Spleen (tissue), 11 donors: ENCODE measurements around the gene EIF3I. TPM values are rescaled to one million over a fixed set of nuclear protein-coding genes. Genes with fewer than 3 reads are reported as not detected.

Experiments
- DNase-seq: peaks from one replicate; pipeline ENCODE4 v3.0.0-alpha.2; 2020
- H3K27ac ChIP-seq, 8 donors: fragments of 200-600 bp; sonication (generic) in 7 of 8; 1 replicate in 4 of 8; 2 replicates in 4 of 8; pipeline versions ENCODE4 v1.5.0 to v1.8.0; 2016 to 2021; ENCODE audit warnings: inconsistent platforms in 4 of 8, mild to moderate bottlenecking in 4 of 8, moderate library complexity in 1 of 8
- H3K27me3 ChIP-seq, 7 donors: fragments of 200-600 bp; sonication (generic) in 6 of 7; replicated peaks in 1 of 7; 1 replicate in 4 of 7; 2 replicates in 3 of 7; pipeline versions ENCODE4 v1.5.0 to v1.8.0; 2016 to 2021; ENCODE audit warnings: inconsistent platforms in 3 of 7, mild to moderate bottlenecking in 1 of 7
- H3K36me3 ChIP-seq, 6 donors: fragments of 200-600 bp; sonication (generic) in 5 of 6; 1 replicate in 4 of 6; 2 replicates in 2 of 6; pipeline versions ENCODE4 v1.5.0 to v1.8.0; 2016 to 2021; ENCODE audit warnings: inconsistent platforms in 2 of 6
- H3K4me1 ChIP-seq, 6 donors: fragments of 200-600 bp; sonication (generic) in 5 of 6; 1 replicate in 3 of 6; 2 replicates in 3 of 6; pipeline versions ENCODE4 v1.5.0 to v1.8.0; 2016 to 2021; ENCODE audit warnings: inconsistent platforms in 3 of 6
- H3K4me3 ChIP-seq, 8 donors: fragments of 200-600 bp; sonication (generic) in 7 of 8; 1 replicate in 4 of 8; 2 replicates in 4 of 8; pipeline versions ENCODE4 v1.5.0 to v1.8.0; 2016 to 2021; ENCODE audit warnings: inconsistent platforms in 4 of 8, mild to moderate bottlenecking in 4 of 8, moderate library complexity in 2 of 8
- H3K9me3 ChIP-seq, 8 donors: fragments of 200-600 bp; sonication (generic) in 7 of 8; 1 replicate in 4 of 8; 2 replicates in 4 of 8; pipeline versions ENCODE4 v1.5.0 to v1.8.0; 2016 to 2021; ENCODE audit warnings: inconsistent platforms in 4 of 8
- POLR2A ChIP-seq, 3 donors: fragments of 450-650 bp; IDR thresholded peaks; one replicate each; pipeline ENCODE4 v1.5.1; 2017; ENCODE audit warnings: antibody characterized with exemption in 3 of 3, mild to moderate bottlenecking in 1 of 3
- POLR2AphosphoS5 ChIP-seq, 3 donors: sonication (generic); formaldehyde crosslinking; IDR thresholded peaks; one replicate each; pipeline ENCODE4 v1.5.1; 2017; ENCODE audit warnings: antibody characterized with exemption in 3 of 3
- WGBS, 5 donors: extraction: QIAGEN DNeasy Blood & Tissue Kit in 3 of 5; methylation state at CpG; one replicate each; pipeline versions ENCODE4 v1.1.5 to v1.1.7; 2013 to 2018; 5-methylcytosine and 5-hydroxymethylcytosine counted together
- intact Hi-C: fragments of 100-400 bp; cut with DNase I; formaldehyde crosslinking; loops from one replicate; pipeline ENCODE4 v1.15.0; 2023; ENCODE audit warnings: low total_unique reads
- polyA plus RNA-seq, 3 donors: library from polyadenylated mRNA; stranded (reverse); fragments of 200-250 nt; gene quantifications; one replicate each; pipeline ENCODE4 v1.2.1, GENCODE V29; 2013
- total RNA-seq, 7 donors: library from RNA; depleted of rRNA in 3 of 7; stranded (reverse); fragments of >200 nt in 3 of 7; fragmentation: NEBNext Ultra II Directional in 4 of 7; extraction: Animal tissue kit (Norgen Biotek cat#: 25700) in 4 of 7; gene quantifications; one replicate each; pipeline versions ENCODE4 v1.1.0 to v1.2.1, GENCODE V29; 2016 to 2021
- TF ChIP-seq, protein P1 (sequence below), 11 experiments: fragments of 200-600 bp in 7 of 11; fragments of 450-650 bp in 4 of 11; sonication (generic) in 4 of 11; IDR thresholded peaks in 8 of 11; conservative IDR thresholded peaks in 3 of 11; 1 replicate in 7 of 11; 2 replicates in 4 of 11; pipeline versions ENCODE4 v1.4.0 to v1.8.0; 2016 to 2021; ENCODE audit warnings: antibody characterized with exemption in 11 of 11, inconsistent platforms in 4 of 11, mild to moderate bottlenecking in 1 of 11
- donor health status: healthy with polysubstance abuse.
- donor health status: DM: no; HTN: no; CAD: no; lungs with moderate emphysema.
- donor health status: DM: no; HTN: no; CAD: no.
- donor health status: Bipolar disorder and iron deficiency.
- donor health status: healthy.
- donor health status: DM: no; HTN: no; CAD: no.
- donor health status: DM: yes; HTN: yes; CAD: no.

Gene EIF3I
- total and polyA plus RNA-seq, 10 donors: 94.5 to 182 (median 114) TPM

DNA sequence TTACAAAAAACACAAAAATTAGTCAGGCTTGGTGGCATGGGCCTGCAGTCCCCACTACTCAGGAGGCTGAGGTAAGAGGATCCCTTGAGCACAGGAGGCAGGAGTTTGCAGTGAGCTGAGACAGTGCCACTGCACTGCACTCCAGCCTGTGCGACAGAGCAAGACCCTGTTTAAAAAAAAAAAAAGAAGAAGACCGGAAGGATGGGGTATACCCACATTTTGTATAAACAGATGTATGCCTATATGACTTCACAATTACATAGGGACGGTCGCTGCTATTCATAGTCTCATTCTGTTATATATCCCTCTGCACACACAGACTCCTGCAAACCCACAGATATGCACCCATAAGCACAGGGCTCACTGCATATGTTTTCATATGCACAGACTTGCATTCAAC, 41.5 kb downstream of the EIF3I start:
- peak overlapping the region in 3 of 8 donors; percentile 30 to 73 (median 49) for H3K27ac ChIP-seq
- peak overlapping the region in 1 of 8 donors; percentile 12 for H3K4me3 ChIP-seq
- H3K27me3 ChIP-seq: no peaks in the 10 kb centered on the region
- TF ChIP-seq POLR2A (IDR thresholded peaks at IDR 0.05) (no peak), POLR2AphosphoS5 (IDR thresholded peaks at IDR 0.05) (no peak)
- intact Hi-C loops: no loop called here
- H3K4me1 ChIP-seq: peaks cover 5 to 77% (median 41%) of the 10 kb centered on the region in 6 donors
- 52 to 73% (median 64%) methylated on average over 4 of the region's 4 CpGs for WGBS, 5 donors
- DNase-seq: no peak
- H3K36me3 ChIP-seq: no peaks in the 10 kb centered on the region
- H3K9me3 ChIP-seq: no peaks in the 10 kb centered on the region

DNA sequence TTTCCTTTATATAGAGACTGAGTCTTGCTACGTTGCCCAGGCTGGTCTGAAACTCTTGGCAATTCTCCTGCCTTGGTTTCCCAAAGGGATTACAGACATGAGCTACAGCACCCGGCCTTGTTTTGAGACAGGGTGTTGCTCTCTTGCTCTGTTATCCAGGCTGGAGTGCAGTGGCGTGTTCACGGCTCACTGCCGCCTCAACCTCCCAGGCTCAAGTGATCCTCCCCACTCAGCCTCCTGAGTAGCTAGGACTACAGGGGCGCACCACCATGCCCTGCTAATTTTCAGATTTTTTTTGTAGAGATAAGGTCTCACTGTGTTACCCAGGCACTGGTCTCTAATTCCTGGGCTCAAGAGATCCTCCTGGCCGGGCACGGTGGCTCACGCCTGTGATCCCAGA, 43.6 kb downstream of the EIF3I start:
- 91 to 98% (median 93%) methylated on average over 9 of the region's 9 CpGs for WGBS, 5 donors
- H3K9me3 ChIP-seq: no peaks in the 10 kb centered on the region
- no peaks in the 10 kb centered on the region for H3K36me3 ChIP-seq
- peaks cover 5 to 66% (median 37%) of the 10 kb centered on the region in 6 donors for H3K4me1 ChIP-seq
- H3K27ac ChIP-seq: peak overlapping the region in 2 of 8 donors; percentile 36 to 49
- intact Hi-C loops: no loop called here
- no peak for TF ChIP-seq POLR2A (IDR thresholded peaks at IDR 0.05)
- TF ChIP-seq, protein P1, sequence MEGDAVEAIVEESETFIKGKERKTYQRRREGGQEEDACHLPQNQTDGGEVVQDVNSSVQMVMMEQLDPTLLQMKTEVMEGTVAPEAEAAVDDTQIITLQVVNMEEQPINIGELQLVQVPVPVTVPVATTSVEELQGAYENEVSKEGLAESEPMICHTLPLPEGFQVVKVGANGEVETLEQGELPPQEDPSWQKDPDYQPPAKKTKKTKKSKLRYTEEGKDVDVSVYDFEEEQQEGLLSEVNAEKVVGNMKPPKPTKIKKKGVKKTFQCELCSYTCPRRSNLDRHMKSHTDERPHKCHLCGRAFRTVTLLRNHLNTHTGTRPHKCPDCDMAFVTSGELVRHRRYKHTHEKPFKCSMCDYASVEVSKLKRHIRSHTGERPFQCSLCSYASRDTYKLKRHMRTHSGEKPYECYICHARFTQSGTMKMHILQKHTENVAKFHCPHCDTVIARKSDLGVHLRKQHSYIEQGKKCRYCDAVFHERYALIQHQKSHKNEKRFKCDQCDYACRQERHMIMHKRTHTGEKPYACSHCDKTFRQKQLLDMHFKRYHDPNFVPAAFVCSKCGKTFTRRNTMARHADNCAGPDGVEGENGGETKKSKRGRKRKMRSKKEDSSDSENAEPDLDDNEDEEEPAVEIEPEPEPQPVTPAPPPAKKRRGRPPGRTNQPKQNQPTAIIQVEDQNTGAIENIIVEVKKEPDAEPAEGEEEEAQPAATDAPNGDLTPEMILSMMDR (IDR thresholded peaks at IDR 0.05 in 8 of 11, conservative IDR thresholded peaks at IDR 0.05 in 3 of 11): no peak
- no peak for TF ChIP-seq POLR2AphosphoS5 (IDR thresholded peaks at IDR 0.05)
- no peak overlapping the region for H3K4me3 ChIP-seq
- H3K27me3 ChIP-seq: no peaks in the 10 kb centered on the region
- DNase-seq: no peak

DNA sequence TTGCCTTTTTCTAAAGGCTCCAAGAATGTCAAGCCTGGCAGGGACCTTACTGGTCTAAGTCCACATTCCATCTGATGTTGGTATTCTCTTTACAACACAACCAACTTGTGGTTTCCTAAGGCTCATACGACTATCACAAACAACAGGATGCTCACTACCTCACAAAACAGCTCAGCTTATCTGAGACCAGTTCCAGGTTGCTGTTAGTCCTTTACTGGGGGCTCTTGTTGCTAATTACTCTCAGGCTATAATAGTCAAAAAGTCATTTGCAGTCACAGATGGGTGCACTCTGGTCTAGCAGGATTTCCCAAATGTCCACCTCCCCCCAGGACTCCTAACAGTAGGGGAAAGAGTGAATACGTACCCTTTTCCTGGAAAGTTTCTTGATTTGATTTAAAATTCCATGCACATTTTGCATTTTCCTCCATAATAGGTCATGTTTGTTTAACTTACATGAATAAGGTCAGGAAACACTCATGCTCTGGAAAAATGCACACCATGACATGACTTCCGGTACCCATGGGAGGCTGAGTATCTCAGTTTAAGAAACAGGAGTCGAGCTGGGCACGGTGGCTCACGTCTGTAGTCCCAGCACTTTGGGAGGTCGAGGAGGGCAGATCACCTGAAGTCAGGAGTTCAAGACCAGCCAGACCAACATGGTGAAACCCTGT, 44.8 kb downstream of the EIF3I start:
- no peaks in the 10 kb centered on the region for H3K9me3 ChIP-seq
- TF ChIP-seq, protein P1 (IDR thresholded peaks at IDR 0.05 in 8 of 11, conservative IDR thresholded peaks at IDR 0.05 in 3 of 11): no peak
- TF ChIP-seq POLR2A (IDR thresholded peaks at IDR 0.05) (no peak), POLR2AphosphoS5 (IDR thresholded peaks at IDR 0.05) (no peak)
- no peaks in the 10 kb centered on the region for H3K27me3 ChIP-seq
- peak overlapping the region in 3 of 8 donors; percentile 7 to 74 (median 52) for H3K27ac ChIP-seq
- WGBS, 5 donors: 53 to 68% (median 58%) methylated on average over 7 of the region's 7 CpGs
- intact Hi-C loops: no loop called here
- H3K4me1 ChIP-seq: peaks cover 5 to 73% (median 37%) of the 10 kb centered on the region in 6 donors
- DNase-seq: no peak
- H3K36me3 ChIP-seq: peaks cover 0 to 3% (median 0%) of the 10 kb centered on the region in 6 donors
- no peak overlapping the region for H3K4me3 ChIP-seq

- TF ChIP-seq POLR2AphosphoS5 (IDR thresholded peaks at IDR 0.05) (no peak), POLR2A (IDR thresholded peaks at IDR 0.05) (no peak)
- TF ChIP-seq, protein P1 (IDR thresholded peaks at IDR 0.05 in 8 of 11, conservative IDR thresholded peaks at IDR 0.05 in 3 of 11): no peak
- H3K9me3 ChIP-seq: no peaks in the 10 kb centered on the region
Measured at GRCh38 chr1:32269744-32270143, 47.5 kb downstream of the EIF3I start.

More at GRCh38 chr1:32269744-32270143, 47.5 kb downstream of the EIF3I start:
- intact Hi-C loops: no loop called here
- H3K27me3 ChIP-seq: peaks cover 0 to 2% (median 0%) of the 10 kb centered on the region in 7 donors
- H3K4me1 ChIP-seq: peaks cover 2 to 80% (median 33%) of the 10 kb centered on the region in 6 donors
- H3K36me3 ChIP-seq: peaks cover 0 to 7% (median 0%) of the 10 kb centered on the region in 6 donors
- DNase-seq: no peak
- H3K27ac ChIP-seq: no peak overlapping the region
- H3K4me3 ChIP-seq: no peak overlapping the region
